ENCODE data around the gene TMEM229B.

TMEM229B gene

GRCh38 chr14:67505254-67505653 is 16.7 kb upstream of the TMEM229B start:
- TF ChIP-seq ZFX (IDR thresholded peaks at IDR 0.05; ENCODE audit: borderline replicate concordance) (no peak), CTCF (IDR thresholded peaks at IDR 0.05) (no peak)
- H3K27ac ChIP-seq = no peak overlapping the region

GRCh38 chr14:67503331-67503730 is 14.8 kb upstream of the TMEM229B start:
- no peak for TF ChIP-seq CTCF (IDR thresholded peaks at IDR 0.05)
- TF ChIP-seq ZFX (IDR thresholded peaks at IDR 0.05; ENCODE audit: borderline replicate concordance) = no peak
- H3K27ac ChIP-seq = no peak overlapping the region

- TF ChIP-seq CTCF (IDR thresholded peaks at IDR 0.05) = no peak
- no peak for TF ChIP-seq ZFX (IDR thresholded peaks at IDR 0.05; ENCODE audit: borderline replicate concordance)
- H3K27ac ChIP-seq = no peak overlapping the region
Observed at GRCh38 chr14:67502867-67503266, 14.3 kb upstream of the TMEM229B start.

GRCh38 chr14:67501670-67502069 is 13.1 kb upstream of the TMEM229B start:
- H3K27ac ChIP-seq = no peak overlapping the region
- TF ChIP-seq ZFX (IDR thresholded peaks at IDR 0.05; ENCODE audit: borderline replicate concordance) (no peak), CTCF (IDR thresholded peaks at IDR 0.05) (no peak)

- TF ChIP-seq ZFX (IDR thresholded peaks at IDR 0.05; ENCODE audit: borderline replicate concordance) (no peak), CTCF (IDR thresholded peaks at IDR 0.05) (no peak)
- H3K27ac ChIP-seq = no peak overlapping the region
Observed at GRCh38 chr14:67500981-67501380, 12.5 kb upstream of the TMEM229B start.

GRCh38 chr14:67497716-67498115 is 9.2 kb upstream of the TMEM229B start:
- TF ChIP-seq CTCF (IDR thresholded peaks at IDR 0.05) (no peak), ZFX (IDR thresholded peaks at IDR 0.05; ENCODE audit: borderline replicate concordance) (no peak)

GRCh38 chr14:67497216-67497615 is 8.7 kb upstream of the TMEM229B start:
- TF ChIP-seq CTCF (IDR thresholded peaks at IDR 0.05) = no peak
- TF ChIP-seq ZFX (IDR thresholded peaks at IDR 0.05; ENCODE audit: borderline replicate concordance) = no peak

More at GRCh38 chr14:67497716-67498115, 9.2 kb upstream of the TMEM229B start:
- H3K27ac ChIP-seq = no peak overlapping the region

More at GRCh38 chr14:67497216-67497615, 8.7 kb upstream of the TMEM229B start:
- H3K27ac ChIP-seq = no peak overlapping the region

All from 22Rv1 (cell line).